ENCODE data around the gene FAM20B.

The FAM20B gene

DNA sequence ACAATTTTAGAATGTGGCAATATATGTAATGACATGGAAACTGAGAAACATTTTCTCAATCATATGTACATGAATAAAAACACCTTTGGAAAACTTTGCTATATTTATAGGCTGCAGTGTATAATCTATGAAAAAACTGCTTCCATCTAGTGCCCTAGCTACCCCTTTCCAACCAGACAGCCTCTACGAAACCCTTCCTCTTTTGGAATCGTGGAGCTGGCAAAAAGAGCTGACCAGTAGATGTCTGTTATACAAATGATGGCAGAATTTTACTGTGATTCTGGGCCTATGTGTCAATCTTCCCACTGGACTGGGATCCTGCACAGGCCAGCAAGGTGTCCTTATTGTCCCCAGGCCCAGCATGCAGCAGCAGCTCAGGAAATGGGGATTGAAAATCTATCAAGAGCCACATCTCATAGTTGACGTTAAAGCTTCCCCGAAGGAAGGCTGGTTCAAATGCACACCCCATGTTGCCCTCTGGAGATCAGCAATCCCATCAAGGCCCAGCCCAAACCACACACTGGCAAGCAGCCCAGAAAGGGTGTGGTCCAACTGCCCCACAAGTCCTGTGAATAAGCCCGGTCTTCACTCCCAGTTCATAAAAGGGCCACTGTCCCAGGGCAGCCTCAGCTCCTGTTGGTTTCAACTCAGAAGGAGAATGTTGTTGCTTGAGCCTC is 8.8 kb upstream of the FAM20B start:
- no peak overlapping the region for H3K4me2 ChIP-seq (ENCODE audit: low read depth, low read length, poor library complexity, severe bottlenecking)
- H3K79me2 ChIP-seq (ENCODE audit: insufficient read depth, low read length) = no peaks in the 10 kb centered on the region
- H3K36me3 ChIP-seq (ENCODE audit: insufficient read depth, low read length) = no peaks in the 10 kb centered on the region
- no peaks in the 10 kb centered on the region for H3F3A ChIP-seq (ENCODE audit: low read depth)
- no peak overlapping the region for H3K9ac ChIP-seq (ENCODE audit: low read depth, low read length, poor library complexity, severe bottlenecking)
- peak overlapping the region; percentile 59 for H2AFZ ChIP-seq (ENCODE audit: low read length)
- H3K9me3 ChIP-seq (ENCODE audit: insufficient read depth, low read depth, low read length) = no peaks in the 10 kb centered on the region
- peaks cover 11% of the 10 kb centered on the region for H3K4me1 ChIP-seq (ENCODE audit: insufficient read depth, low read length, poor library complexity, severe bottlenecking)
- no peaks in the 10 kb centered on the region for H3K9me2 ChIP-seq (replicated peaks; ENCODE audit: low read depth, low read length)
- no peak overlapping the region for H3K4me3 ChIP-seq (ENCODE audit: low read length, poor library complexity, severe bottlenecking)
- no peaks in the 10 kb centered on the region for H3K27me3 ChIP-seq (ENCODE audit: insufficient read depth, low read length, poor library complexity, severe bottlenecking)
- no peaks in the 10 kb centered on the region for H4K20me1 ChIP-seq (ENCODE audit: insufficient read depth, low read length, poor library complexity, severe bottlenecking)
- no peak for TF ChIP-seq EZH2phosphoT487 (IDR thresholded peaks at IDR 0.05; ENCODE audit: borderline replicate concordance)
- TF ChIP-seq, protein P1, sequence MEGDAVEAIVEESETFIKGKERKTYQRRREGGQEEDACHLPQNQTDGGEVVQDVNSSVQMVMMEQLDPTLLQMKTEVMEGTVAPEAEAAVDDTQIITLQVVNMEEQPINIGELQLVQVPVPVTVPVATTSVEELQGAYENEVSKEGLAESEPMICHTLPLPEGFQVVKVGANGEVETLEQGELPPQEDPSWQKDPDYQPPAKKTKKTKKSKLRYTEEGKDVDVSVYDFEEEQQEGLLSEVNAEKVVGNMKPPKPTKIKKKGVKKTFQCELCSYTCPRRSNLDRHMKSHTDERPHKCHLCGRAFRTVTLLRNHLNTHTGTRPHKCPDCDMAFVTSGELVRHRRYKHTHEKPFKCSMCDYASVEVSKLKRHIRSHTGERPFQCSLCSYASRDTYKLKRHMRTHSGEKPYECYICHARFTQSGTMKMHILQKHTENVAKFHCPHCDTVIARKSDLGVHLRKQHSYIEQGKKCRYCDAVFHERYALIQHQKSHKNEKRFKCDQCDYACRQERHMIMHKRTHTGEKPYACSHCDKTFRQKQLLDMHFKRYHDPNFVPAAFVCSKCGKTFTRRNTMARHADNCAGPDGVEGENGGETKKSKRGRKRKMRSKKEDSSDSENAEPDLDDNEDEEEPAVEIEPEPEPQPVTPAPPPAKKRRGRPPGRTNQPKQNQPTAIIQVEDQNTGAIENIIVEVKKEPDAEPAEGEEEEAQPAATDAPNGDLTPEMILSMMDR (conservative IDR thresholded peaks at IDR 0.05; ENCODE audit: low read length) = no peak

DNA sequence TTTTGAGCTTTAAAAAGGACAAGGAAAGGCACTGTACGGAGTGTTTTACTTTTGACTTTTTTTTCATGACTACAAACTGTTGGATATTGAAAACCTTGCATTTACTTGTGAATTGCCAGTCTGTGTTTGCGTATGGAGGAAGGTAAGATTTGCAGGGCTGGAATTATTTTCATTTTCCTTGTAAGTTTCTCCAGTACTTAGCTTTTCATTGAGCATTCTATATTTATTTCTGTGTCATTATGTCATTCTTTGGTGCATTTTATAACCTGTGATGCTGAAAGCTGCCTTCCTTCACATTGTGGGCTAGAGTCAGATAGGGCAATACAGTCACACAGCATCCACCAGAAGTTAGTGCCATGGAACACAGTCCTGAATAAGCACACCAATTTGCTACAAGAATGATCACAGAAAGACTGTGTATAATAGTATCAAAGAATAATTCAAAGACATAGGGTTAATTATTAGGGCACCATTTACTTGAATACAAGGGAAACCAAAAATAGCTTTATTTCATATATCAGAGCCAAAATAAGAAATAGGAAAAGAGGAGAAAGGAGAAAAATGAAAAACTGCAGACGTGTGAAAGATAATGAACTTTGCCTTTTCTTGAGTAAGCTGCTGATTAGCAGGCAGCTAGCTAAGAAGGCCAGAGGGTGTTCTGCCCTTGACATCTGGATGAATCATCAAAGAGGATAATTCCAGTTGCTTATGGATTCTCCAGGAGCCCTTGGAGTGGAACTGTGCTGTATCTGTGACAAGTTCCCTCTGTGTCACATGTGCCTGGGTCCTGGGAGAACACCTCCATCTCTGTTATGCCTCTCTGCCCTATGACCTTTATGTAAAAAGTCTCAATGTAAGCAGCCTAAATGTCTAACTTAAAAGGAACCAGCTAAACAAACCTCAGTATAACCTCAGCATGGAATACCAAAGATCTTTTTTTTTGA is 8.0 kb upstream of the FAM20B start:
- Histone ChIP-seq H3K4me3 (ENCODE audit: low read length, poor library complexity, severe bottlenecking) (no peak overlapping the region), H4K20me1 (ENCODE audit: insufficient read depth, low read length, poor library complexity, severe bottlenecking) (no peaks in the 10 kb centered on the region), H3K36me3 (ENCODE audit: insufficient read depth, low read length) (no peaks in the 10 kb centered on the region), H3K4me2 (ENCODE audit: low read depth, low read length, poor library complexity, severe bottlenecking) (no peak overlapping the region), H3K79me2 (ENCODE audit: insufficient read depth, low read length) (no peaks in the 10 kb centered on the region), H3F3A (ENCODE audit: low read depth) (no peaks in the 10 kb centered on the region), H3K9me2 (replicated peaks; ENCODE audit: low read depth, low read length) (no peaks in the 10 kb centered on the region), H2AFZ (ENCODE audit: low read length) (0 out of 2 replicates have a peak overlapping the region, but pooled peaks have one; percentile 18), H3K4me1 (ENCODE audit: insufficient read depth, low read length, poor library complexity, severe bottlenecking) (peaks cover 11% of the 10 kb centered on the region), H3K9me3 (ENCODE audit: insufficient read depth, low read depth, low read length) (no peaks in the 10 kb centered on the region), H3K9ac (ENCODE audit: low read depth, low read length, poor library complexity, severe bottlenecking) (no peak overlapping the region), H3K27me3 (ENCODE audit: insufficient read depth, low read length, poor library complexity, severe bottlenecking) (no peaks in the 10 kb centered on the region)
- TF ChIP-seq EZH2phosphoT487 (IDR thresholded peaks at IDR 0.05; ENCODE audit: borderline replicate concordance) = no peak
- TF ChIP-seq, protein P1 (conservative IDR thresholded peaks at IDR 0.05; ENCODE audit: low read length) = no peak

DNA sequence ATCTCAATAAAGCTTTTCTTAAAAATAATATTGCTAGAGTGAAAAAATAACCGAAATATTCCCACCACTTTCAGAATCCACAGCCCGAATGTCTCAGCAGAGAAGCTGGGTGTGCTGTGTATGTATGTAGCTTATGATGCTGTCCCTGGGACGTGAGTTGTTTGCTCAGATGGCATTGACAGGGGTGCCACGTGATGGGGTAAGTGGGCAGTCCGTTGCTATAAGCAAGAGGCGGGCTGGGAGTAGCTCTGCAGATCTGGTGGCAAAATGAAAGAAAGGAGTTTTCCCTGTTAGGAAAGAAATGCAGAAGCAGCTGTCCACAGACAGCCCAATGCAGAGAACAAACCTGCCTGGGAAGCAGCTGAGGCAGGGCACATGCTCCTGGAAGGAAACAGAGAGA is 3.8 kb upstream of the FAM20B start:
- Histone ChIP-seq H2AFZ (ENCODE audit: low read length) (no peak overlapping the region), H3K4me1 (ENCODE audit: insufficient read depth, low read length, poor library complexity, severe bottlenecking) (peaks cover 14% of the 10 kb centered on the region), H3K9me3 (ENCODE audit: insufficient read depth, low read depth, low read length) (no peaks in the 10 kb centered on the region), H3K79me2 (ENCODE audit: insufficient read depth, low read length) (peaks cover 5% of the 10 kb centered on the region), H3K9me2 (replicated peaks; ENCODE audit: low read depth, low read length) (no peaks in the 10 kb centered on the region), H4K20me1 (ENCODE audit: insufficient read depth, low read length, poor library complexity, severe bottlenecking) (no peaks in the 10 kb centered on the region), H3K27me3 (ENCODE audit: insufficient read depth, low read length, poor library complexity, severe bottlenecking) (no peaks in the 10 kb centered on the region), H3K4me3 (ENCODE audit: low read length, poor library complexity, severe bottlenecking) (no peak overlapping the region), H3F3A (ENCODE audit: low read depth) (no peaks in the 10 kb centered on the region), H3K4me2 (ENCODE audit: low read depth, low read length, poor library complexity, severe bottlenecking) (no peak overlapping the region), H3K36me3 (ENCODE audit: insufficient read depth, low read length) (no peaks in the 10 kb centered on the region), H3K9ac (ENCODE audit: low read depth, low read length, poor library complexity, severe bottlenecking) (no peak overlapping the region)
- TF ChIP-seq, protein P1 (conservative IDR thresholded peaks at IDR 0.05; ENCODE audit: low read length) = no peak
- no peak for TF ChIP-seq EZH2phosphoT487 (IDR thresholded peaks at IDR 0.05; ENCODE audit: borderline replicate concordance)
